Memory B cell (primary cell): ENCODE results near the gene EN1.

ENCODE experiments used
- ATAC-seq: fragments of 150-1000 bp; cut with Tn5 transposase; 2 replicates; pipeline ENCODE4 v1.10.0; 2021; ENCODE audit warnings: low read depth, mild to moderate bottlenecking, moderate library complexity
- DNase-seq, 2 donors: peaks; one replicate each; pipeline ENCODE4 v3.0.0; 2022; ENCODE audit warnings: low spot score in 2 of 2
- H3K27ac Mint-ChIP-seq: one replicate; pipeline ENCODE4 v1.8.0; 2022; ENCODE audit warnings: mild to moderate bottlenecking, moderate library complexity, mixed read lengths
- H3K27me3 Mint-ChIP-seq: one replicate; pipeline ENCODE4 v1.8.0; 2022; ENCODE audit warnings: mixed read lengths
- H3K36me3 Mint-ChIP-seq: one replicate; pipeline ENCODE4 v1.8.0; 2022; ENCODE audit warnings: mild to moderate bottlenecking, mixed read lengths
- H3K4me1 Mint-ChIP-seq: one replicate; pipeline ENCODE4 v1.8.0; 2022; ENCODE audit warnings: mixed read lengths
- H3K4me3 Mint-ChIP-seq: one replicate; pipeline ENCODE4 v1.8.0; 2022; ENCODE audit warnings: mild to moderate bottlenecking, moderate library complexity, mixed read lengths
- H3K9me3 Mint-ChIP-seq: one replicate; pipeline ENCODE4 v1.8.0; 2022; ENCODE audit warnings: mixed read lengths

The EN1 gene

DNA sequence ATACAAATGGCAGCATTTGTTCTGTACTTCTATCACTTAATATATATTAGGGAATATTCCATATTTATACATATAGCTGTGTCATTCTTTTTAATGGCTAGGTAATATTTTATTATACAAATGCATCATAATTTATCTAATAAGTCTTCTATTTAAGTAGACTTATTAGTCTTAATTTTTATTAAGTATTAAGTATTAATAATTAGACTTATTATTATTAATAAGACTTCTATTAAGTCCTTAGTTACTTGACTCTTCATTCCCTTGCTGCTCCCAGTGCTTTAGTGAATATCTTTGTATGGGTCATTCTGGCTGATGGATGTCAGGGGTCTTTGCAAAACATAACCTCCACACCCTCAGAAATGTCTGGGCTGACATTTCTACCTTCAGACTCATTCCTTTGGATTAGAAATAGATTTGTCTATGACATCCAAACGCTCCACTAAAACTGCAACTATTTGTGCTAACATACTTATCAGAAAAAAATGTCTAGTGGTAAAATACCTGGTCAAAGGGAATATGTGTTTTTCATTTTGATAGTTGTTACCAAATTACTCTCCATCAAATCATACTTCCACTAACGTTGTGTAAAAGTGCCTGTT lies 35.8 kb downstream of the EN1 start:
- peaks cover 23% of the 10 kb centered on the region for H3K27me3 Mint-ChIP-seq
- peaks cover 2% of the 10 kb centered on the region for H3K4me1 Mint-ChIP-seq
- no peak for ATAC-seq
- no peak overlapping the region for H3K4me3 Mint-ChIP-seq
- H3K27ac Mint-ChIP-seq, result no peak overlapping the region
- no peaks in the 10 kb centered on the region for H3K9me3 Mint-ChIP-seq
- no peaks in the 10 kb centered on the region for H3K36me3 Mint-ChIP-seq
- DNase-seq, result no peak

DNA sequence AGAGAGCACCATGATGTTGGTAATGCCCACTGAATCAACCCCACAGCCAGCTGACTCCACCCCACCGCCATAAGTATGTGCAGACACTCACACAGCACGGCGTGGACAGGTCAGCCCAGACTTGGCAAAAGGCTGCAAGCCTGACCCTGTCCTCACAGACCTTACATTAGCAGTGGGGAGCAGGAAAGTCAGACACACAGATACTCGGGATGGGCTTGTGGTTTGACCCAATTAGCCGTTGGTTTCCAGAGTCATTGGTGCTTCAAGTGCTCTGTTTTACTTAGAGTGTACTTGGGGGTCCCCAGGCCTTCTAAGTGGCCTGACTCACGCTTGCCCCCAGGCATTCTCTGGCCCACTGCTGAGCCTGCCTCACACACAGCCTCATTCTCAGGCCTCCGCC lies 36.7 kb downstream of the EN1 start:
- H3K36me3 Mint-ChIP-seq, result no peaks in the 10 kb centered on the region
- no peak overlapping the region for H3K4me3 Mint-ChIP-seq
- H3K9me3 Mint-ChIP-seq, result peaks cover 1% of the 10 kb centered on the region
- H3K27ac Mint-ChIP-seq, result no peak overlapping the region
- ATAC-seq (no peak), DNase-seq (no peak)
- H3K27me3 Mint-ChIP-seq, result peaks cover 19% of the 10 kb centered on the region
- peaks cover 2% of the 10 kb centered on the region for H3K4me1 Mint-ChIP-seq

DNA sequence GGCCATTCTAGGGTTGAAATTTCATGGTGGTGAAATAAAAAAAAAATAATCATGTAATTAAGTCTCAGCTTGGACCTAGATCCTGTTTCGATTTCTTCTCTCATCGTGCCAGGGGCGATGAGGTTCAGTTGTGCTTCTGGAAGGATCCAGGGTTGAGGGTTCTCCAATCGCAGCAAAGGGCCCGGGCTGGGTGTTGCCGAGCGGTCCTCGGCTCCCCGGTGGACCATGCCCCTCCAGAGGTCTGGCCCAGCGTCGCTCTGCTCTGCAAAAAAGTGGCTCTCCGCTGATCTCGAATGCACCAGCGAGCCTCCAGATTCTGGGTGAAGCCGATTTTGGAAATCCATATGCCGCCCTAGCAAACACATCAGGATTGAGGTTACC lies 39.0 kb downstream of the EN1 start:
- Mint-ChIP-seq H3K36me3 (no peaks in the 10 kb centered on the region), H3K9me3 (peaks cover 1% of the 10 kb centered on the region), H3K27ac (no peak overlapping the region), H3K4me3 (peak overlapping the region; percentile 29), H3K27me3 (peaks cover 17% of the 10 kb centered on the region), H3K4me1 (peaks cover 2% of the 10 kb centered on the region)
- DNase-seq, result no peak
- ATAC-seq, result no peak

DNA sequence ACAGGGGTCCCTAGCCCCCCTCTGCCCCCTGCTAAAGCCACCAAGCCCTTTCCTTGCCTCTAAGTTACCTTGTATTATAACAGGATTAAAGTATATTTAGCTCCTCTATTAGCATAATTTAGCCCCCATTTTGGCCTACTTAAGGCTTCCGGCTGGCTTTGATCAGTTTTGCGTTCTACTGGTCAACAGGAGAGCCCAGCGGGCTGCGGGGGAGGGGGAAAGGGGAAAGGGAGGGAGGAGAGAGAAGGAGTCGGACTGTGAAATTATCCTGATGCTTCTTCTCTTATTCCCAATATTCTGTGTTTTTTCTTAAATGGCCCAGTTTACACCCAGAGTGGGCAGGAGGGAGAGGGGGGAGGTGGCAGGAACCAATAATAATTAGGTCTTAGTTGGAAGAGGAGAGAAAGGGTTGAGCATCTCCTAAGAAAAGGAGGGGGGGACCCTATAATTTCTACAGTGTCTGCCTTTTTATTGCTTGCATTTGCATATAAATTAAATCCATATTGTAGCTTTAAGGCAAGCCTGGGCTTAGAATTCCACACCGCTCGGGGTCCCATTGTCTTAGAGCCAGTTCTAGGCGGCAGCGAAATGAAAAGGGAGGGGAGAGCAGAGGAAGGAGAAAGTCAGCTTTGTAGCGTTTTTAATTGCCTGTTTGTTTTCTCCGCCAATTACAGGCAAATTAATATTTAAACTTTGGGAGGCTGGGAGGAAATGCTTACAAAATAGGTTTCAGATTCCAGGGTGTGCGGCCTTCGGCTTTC lies 39.6 kb downstream of the EN1 start:
- no peaks in the 10 kb centered on the region for H3K36me3 Mint-ChIP-seq
- ATAC-seq (no peak), DNase-seq (no peak)
- peak overlapping the region; percentile 29 for H3K4me3 Mint-ChIP-seq
- peaks cover 15% of the 10 kb centered on the region for H3K27me3 Mint-ChIP-seq
- no peak overlapping the region for H3K27ac Mint-ChIP-seq
- H3K4me1 Mint-ChIP-seq, result peaks cover 2% of the 10 kb centered on the region
- peaks cover 1% of the 10 kb centered on the region for H3K9me3 Mint-ChIP-seq

DNA sequence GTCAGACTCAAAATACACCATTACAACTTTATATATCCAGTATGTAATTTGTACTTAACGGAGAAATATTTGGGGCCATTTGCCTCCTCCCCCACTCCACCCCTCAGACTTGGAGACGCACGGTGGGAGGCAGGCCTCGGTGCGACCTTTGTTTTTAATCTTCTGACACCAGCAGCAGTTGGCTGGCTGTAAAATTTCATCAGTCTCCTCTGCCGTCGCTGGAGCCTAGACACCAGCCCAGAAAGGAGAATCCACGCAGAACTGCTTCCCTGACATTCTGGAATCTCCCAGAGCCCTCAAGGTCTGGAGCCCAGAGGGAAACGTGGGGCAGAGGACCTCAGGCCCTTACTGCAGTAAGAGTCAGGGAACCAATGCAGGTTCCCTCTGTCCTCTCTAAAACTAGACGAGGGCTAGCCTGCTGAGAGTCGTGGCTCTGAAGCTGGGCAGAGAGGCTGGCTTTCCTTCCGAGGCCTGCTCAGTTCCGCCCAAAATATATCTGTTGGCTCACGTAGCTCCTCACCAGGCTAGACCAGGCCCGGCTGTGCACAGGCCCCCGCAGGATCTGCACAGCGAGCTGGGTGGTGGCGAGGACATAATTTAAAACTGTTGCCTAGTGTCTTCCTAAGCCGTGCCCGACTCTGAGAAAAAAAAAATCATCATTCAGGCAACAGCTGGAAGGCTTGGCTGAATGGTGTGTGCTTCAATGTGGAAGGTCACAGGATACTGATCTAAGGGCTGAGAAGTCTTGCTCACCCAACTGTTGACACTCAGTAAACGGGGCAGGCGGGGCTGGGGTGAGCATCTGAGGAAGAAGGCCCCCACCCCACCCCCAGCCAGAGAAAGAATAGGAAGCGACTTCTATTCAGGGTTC lies 40.4 kb downstream of the EN1 start:
- peaks cover 12% of the 10 kb centered on the region for H3K27me3 Mint-ChIP-seq

DNA sequence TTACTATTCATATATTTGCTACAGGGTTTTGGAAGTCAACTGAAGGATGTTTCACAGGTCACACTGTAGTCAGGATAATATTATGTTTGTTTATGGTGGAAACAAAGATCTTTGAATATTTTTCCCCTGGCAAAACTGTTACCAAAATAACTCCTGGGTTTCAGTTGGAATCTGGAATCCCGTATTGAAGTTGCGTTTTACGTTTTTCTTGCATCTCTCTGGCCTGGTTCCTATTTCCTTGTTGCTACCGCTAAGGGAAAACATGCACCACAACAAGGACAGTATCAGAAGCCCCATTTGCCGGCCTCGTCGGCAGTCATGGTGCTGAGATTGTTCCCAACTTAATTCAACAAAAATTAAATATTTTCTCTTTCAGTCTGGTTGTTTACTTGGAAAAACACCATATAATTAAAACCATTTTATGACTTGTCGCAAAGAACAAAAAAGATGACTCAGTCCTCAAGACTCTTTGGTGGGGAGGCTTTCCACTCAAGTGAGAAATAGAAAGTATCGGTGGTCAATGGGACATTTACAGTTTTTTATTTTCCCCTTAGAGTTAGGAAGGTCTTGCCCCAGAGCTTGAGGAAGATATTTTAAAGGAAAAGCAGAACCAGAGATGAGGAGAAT lies 42.3 kb downstream of the EN1 start:
- peaks cover 2% of the 10 kb centered on the region for H3K4me1 Mint-ChIP-seq
- DNase-seq (no peak), ATAC-seq (no peak)
- H3K9me3 Mint-ChIP-seq, result peaks cover 1% of the 10 kb centered on the region
- H3K27me3 Mint-ChIP-seq, result peaks cover 12% of the 10 kb centered on the region
- no peak overlapping the region for H3K27ac Mint-ChIP-seq
- no peaks in the 10 kb centered on the region for H3K36me3 Mint-ChIP-seq
- no peak overlapping the region for H3K4me3 Mint-ChIP-seq

More for the DNA sequence above, 40.4 kb downstream of the EN1 start:
- Mint-ChIP-seq H3K4me1 (peaks cover 2% of the 10 kb centered on the region), H3K36me3 (no peaks in the 10 kb centered on the region), H3K9me3 (peaks cover 1% of the 10 kb centered on the region), H3K27ac (no peak overlapping the region), H3K4me3 (no peak overlapping the region)
- ATAC-seq, result no peak
- DNase-seq, result no peak

DNA sequence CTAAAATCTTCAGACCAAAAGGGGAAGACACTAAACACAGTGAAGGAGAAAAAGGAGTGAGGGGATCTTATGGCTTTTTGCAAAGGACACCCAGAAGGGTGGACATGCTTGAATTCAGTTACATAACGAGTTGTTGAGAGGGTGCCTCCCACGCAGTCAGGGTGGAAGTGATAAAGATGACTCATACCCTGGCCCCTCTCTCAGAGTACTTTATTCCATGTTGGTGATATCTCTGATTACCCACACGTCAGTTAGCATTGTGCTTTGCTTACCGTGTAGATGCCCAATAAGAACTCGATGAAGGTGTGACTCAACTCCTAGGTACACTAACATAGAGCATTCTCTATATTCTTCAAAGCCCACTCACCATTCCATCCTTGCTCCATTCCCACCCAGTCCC lies 44.4 kb downstream of the EN1 start:
- H3K4me3 Mint-ChIP-seq, result no peak overlapping the region
- no peak overlapping the region for H3K27ac Mint-ChIP-seq
- peaks cover 1% of the 10 kb centered on the region for H3K9me3 Mint-ChIP-seq
- no peaks in the 10 kb centered on the region for H3K36me3 Mint-ChIP-seq
- H3K4me1 Mint-ChIP-seq, result peaks cover under 1% of the 10 kb centered on the region
- H3K27me3 Mint-ChIP-seq, result peaks cover 7% of the 10 kb centered on the region
- ATAC-seq, result no peak
- DNase-seq, result no peak

DNA sequence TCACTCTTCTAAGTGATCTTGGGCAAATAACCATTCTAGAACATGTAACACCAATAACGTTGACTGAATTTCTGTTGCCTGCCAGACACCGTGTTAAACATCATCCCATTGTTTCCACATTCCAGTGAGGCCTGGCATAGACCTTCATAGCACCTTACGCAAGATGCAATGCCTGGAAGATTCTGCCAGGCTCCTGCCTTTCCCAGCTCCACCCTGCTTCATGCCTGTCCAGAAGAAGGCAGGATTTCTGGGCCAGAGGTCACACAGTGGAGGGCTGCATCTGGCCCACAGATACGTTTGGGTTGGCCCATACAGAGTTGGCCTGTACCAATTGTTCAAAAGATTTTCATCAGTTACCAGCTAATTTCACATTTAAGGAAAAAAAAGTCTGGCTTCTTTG lies 46.3 kb downstream of the EN1 start:
- Mint-ChIP-seq H3K36me3 (no peaks in the 10 kb centered on the region), H3K27ac (no peak overlapping the region), H3K4me3 (no peak overlapping the region), H3K4me1 (no peaks in the 10 kb centered on the region), H3K27me3 (peaks cover 11% of the 10 kb centered on the region), H3K9me3 (peaks cover 3% of the 10 kb centered on the region)
- no peak for ATAC-seq
- no peak for DNase-seq

DNA sequence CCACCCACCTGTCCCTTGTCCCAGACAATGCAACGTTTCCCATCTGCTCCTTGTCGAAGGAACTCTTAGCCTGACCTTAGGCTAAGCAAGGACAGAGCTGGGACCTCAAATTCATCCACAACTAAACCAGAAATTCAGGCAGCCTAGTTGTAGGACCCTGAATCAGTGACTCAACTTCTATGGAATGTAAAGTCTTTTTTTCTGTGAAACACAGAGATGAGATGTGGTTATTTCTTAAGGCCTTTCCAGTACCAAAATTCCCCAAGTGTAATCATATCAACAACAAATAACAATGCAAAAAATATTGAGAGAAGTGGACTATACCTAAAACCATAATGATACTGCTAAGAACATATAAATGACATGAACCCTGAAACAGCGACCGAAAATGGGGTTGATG lies 46.7 kb downstream of the EN1 start:
- ATAC-seq (no peak), DNase-seq (no peak)
- Mint-ChIP-seq H3K9me3 (peaks cover 3% of the 10 kb centered on the region), H3K27me3 (peaks cover 11% of the 10 kb centered on the region), H3K4me3 (no peak overlapping the region), H3K4me1 (no peaks in the 10 kb centered on the region), H3K27ac (no peak overlapping the region), H3K36me3 (no peaks in the 10 kb centered on the region)

DNA sequence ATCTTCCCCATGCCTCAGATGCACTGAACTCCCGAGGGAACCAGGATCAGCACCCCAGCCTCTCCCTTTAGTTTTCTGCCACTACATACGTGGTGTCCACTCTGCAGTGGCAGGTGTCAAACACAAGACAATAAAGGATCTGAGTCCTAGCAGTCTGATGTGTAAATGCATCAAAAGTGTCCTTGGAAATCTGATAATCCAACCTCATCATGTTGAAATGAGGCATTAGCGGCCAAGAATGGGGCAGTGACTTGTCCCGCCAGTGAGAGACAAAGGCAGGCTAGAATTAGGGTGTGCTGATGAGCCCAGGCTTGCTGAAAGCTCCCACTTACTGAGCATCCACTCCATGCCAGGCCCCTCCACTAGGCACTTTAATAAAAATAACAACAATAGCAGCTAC lies 52.9 kb downstream of the EN1 start:
- no peak for ATAC-seq

More for the DNA sequence above, 52.9 kb downstream of the EN1 start:
- Mint-ChIP-seq H3K27ac (no peak overlapping the region), H3K4me1 (no peaks in the 10 kb centered on the region), H3K36me3 (no peaks in the 10 kb centered on the region), H3K27me3 (peaks cover 14% of the 10 kb centered on the region), H3K4me3 (no peak overlapping the region), H3K9me3 (peaks cover 3% of the 10 kb centered on the region)
- DNase-seq, result no peak
